Kasumi-1 (cell line): ENCODE measurements around the gene LPIN3.
"Not testable (repeated sequence)": the region's sequence is repeated elsewhere in the genome, so short reads cannot be mapped to it uniquely, and the experiment has no call there.

Experiments
- DNase-seq, 2 experiments: peaks; one replicate each; lab custom pipeline; 2025; lab: John Stamatoyannopoulos, UW

The LPIN3 gene, protein sequence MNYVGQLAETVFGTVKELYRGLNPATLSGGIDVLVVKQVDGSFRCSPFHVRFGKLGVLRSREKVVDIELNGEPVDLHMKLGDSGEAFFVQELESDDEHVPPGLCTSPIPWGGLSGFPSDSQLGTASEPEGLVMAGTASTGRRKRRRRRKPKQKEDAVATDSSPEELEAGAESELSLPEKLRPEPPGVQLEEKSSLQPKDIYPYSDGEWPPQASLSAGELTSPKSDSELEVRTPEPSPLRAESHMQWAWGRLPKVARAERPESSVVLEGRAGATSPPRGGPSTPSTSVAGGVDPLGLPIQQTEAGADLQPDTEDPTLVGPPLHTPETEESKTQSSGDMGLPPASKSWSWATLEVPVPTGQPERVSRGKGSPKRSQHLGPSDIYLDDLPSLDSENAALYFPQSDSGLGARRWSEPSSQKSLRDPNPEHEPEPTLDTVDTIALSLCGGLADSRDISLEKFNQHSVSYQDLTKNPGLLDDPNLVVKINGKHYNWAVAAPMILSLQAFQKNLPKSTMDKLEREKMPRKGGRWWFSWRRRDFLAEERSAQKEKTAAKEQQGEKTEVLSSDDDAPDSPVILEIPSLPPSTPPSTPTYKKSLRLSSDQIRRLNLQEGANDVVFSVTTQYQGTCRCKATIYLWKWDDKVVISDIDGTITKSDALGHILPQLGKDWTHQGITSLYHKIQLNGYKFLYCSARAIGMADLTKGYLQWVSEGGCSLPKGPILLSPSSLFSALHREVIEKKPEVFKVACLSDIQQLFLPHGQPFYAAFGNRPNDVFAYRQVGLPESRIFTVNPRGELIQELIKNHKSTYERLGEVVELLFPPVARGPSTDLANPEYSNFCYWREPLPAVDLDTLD

DNA sequence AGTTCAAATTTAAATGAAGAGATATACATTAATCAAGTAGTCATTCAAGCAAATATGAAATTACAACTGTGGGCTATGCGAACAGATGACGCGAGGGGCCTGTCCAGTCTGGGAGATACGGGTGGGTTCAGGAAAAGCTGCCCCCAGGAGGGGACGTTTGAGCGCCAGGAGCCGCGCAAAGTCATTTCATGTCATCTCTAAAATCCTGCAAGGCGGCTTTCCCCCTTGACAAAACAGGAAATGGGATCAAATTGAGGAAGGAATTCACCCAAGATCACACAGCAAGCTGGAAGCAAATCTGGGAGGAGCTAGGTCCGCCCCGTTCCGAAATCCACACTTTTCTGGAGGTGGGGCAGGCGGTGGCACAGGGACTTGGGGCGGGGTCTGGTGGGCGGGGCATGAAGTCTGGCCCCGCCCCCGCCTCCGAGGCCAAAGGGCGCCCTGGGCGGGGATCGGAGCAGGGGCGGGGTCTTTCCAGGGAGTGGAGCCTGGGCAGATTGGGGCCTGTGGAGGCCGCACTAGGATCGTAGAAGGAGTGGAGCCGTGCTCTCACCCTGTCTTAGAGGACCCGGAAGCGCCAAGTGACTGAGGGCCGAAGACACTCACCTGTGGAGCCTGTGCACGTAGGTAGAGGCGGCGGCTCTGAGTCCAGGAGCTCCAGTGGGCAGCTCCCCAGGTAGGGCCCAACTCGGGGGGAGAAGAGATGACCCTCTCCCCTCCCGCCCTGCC is at the start of gene LPIN3:
Gene LPIN3, plus strand, starts transcription at position 495 of the 729 bp plus-strand sequence. CDS start 4,983 bp downstream, outside the sequence.
- DNase-seq, result peak; percentile 50 to 59

- DNase-seq, result no peak
Observed at GRCh38 chr20:41293269-41294037, 47.2 kb upstream of the LPIN3 start.

DNA sequence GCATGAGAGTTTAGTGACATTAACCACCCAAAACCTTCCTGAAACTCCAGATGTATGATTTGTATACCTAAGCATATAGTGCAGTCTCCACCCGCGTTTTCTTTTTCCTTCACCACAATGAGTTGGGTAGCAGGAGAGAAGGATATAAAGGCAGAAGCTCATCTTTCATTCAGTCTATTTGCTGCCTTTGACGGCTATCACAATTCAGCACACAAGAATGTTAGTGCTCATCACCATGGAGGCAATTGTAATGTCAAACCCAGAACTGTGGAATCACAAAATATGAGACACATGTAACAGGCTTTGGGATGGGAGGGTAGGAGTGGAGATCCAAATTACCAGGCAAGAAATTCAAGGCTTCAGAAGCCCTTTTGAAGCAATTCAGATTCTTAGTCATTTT is 40.7 kb upstream of the LPIN3 start:
- DNase-seq, result no peak

DNA sequence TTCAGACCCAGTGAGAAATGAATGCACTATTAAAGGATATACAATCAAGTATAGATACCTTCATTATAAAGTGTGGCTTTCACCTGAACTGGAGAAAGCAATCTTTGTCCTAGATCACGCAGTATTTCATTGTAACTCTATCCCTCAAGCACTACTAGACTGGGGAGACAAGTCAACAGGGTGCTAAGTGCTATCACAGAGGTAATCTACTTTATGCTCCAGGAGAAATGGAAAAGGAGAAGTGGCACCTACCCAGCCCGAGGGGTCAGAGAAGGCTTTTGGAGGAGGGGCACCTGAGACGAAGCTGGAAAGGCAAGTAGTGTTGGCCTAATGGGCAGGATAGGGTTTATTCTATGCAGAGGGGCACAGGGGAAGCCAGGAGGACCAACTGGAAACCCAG is 40.2 kb upstream of the LPIN3 start:
- DNase-seq, result no peak

GRCh38 chr20:41300886-41301285 is 39.7 kb upstream of the LPIN3 start:
- DNase-seq, result no peak

- DNase-seq, result peak; percentile 66 to 72
Observed at GRCh38 chr20:41304002-41304401, 36.6 kb upstream of the LPIN3 start.

DNA sequence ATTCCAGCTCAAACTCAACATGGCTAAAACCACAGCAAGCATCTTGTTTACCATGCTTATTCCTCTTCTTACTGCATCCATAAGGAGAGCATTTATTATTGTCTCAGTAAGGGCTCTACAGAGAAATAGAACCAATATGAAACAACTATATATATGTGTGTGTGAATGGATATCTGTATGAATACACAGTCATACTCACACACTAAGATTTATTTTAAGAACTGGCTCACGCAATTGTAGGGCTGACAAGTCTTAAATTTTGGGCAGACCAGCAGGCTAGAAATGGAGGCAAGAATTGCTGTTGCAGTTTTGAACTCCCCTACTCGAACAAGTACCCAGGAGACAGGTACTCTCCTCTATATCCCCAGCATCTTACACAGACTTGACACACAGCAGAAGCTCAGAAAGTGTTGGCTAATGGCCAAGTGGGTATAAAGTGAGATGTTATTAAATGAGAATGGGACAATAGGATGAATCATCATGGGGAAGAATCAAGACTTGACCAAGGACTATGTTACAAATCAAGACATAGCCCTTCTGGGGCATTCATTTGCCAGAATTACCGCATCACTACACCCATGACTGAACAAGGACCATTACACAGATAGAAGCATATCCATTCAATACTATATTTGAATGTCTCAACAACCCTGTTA is 36.1 kb upstream of the LPIN3 start:
- no peak for DNase-seq

DNA sequence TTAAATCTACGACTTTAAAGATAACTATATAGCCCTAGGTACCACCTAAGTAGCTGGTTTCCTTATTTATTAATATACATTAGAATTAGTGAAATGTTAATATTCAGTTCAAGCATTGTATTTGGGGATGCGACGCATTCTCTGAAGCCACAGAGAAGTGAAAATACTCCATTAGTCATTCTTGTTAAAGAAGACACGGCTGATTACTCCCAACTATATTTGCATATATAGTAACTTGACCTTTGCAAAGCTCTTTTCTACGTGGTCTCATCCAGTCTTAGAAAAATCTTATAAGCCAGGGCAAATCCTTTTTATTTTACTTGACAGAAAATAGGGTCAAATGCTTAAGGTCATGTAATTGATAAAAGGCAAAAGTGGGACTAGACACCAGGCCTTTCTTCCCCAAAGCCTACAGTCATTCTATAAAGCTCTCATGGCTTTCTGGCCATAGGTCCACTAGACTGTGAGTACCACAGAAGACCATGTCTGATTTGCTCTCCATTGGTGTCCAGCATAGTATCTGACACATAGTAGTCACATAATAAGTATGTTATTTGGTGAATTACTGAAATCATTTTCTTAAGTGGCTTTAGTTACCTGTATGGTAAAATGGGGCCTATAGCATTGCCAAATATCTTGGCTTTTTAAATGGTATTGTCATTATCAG is 34.4 kb upstream of the LPIN3 start:
- no peak for DNase-seq

GRCh38 chr20:41307021-41307420 is 33.6 kb upstream of the LPIN3 start:
- no peak for DNase-seq

GRCh38 chr20:41308290-41308711 is 32.3 kb upstream of the LPIN3 start:
- no peak for DNase-seq

DNA sequence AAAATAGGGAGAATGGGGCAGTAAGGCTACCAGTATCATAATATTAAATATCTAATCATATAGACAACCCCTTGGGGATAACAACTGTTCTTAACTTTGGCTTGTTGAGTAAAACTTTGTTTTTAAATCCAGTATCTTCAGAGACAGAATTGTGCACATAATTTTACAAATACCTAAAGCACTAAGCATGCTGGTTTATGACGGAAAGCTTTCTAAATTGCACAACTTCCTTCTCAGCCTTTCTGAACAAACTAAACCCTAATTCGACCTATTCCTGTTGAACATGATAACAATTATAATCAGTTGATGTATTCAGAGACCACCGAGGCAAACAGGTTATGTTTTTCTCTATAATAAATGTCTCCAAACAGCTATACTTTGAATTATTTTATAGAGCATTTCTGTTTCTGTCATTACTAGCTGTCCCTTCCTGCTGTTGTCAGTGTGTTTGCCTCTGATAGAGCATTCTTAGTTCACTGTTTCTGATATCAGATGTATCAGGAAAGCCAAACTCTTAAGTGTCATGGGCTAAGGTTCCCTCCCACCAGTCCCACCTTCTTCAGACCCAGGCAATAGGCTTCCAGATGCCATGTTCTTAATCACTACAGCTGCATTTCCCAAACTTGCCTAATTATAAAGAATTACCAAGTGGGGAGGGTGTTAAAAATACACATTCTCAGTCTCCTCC is 31.8 kb upstream of the LPIN3 start:
- peak; percentile 50 to 62 for DNase-seq

- no peak for DNase-seq
Observed at GRCh38 chr20:41309817-41310216, 30.8 kb upstream of the LPIN3 start.

GRCh38 chr20:41312009-41312408 is 28.6 kb upstream of the LPIN3 start:
- not testable (repeated sequence) for DNase-seq

- DNase-seq, result no peak
Observed at GRCh38 chr20:41314386-41314785, 26.2 kb upstream of the LPIN3 start.

GRCh38 chr20:41316051-41316450 is 24.6 kb upstream of the LPIN3 start:
- DNase-seq, result no peak

GRCh38 chr20:41316602-41317545 is 23.7 kb upstream of the LPIN3 start:
- peak; percentile 40 to 65 for DNase-seq

DNA sequence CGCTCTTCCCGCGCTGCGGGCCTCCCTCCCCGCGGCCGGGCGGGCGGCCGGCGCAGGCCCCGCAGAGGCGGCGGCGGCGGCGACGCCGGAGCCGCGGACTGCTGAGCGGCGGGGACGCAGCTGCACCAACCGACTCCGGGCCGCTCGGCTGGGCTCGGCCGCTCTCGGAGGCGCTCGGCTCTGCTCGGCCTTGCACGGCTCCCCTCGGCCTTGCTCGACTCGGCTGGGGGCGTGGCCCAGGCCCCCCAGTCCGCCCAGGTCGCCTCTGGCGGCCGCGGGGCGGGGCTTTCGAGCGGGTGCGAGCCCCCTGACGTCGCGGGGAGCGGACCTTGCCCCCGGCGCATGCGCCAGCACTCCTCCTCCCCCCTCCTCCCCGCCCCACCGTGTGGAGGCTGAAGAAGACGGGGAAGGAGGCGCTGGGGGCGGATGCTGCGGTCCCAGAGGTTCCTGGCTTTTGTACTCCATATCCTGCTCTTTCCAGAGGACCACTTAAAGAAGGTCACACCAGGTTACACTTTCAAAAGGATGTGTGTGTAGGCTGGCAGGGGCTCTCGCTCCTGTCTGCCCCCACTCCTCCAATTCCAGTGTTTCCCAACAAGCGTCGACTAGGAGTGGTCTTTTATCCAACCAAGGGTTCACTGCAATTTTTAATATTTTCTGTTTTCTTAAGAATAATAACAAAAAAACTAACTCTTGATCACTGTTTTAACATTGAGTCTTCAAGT is 22.9 kb upstream of the LPIN3 start, which contains the start of gene ZHX3:
Gene ZHX3, minus strand, starts transcription at position 186 of the 725 bp plus-strand sequence. CDS start 112,815 bp downstream, outside the sequence.
- peak; percentile 92 to 93 for DNase-seq

- DNase-seq, result peak in 1 of 2 experiments; percentile 41
Observed at GRCh38 chr20:41318271-41318649, 22.4 kb upstream of the LPIN3 start.
